ENCODE measurements around the gene DNAJC6. TPM values are rescaled to one million over a fixed set of nuclear protein-coding genes. Genes with fewer than 3 reads are reported as not detected.
A peak's percentile ranks its signal among the peaks of the same experiment; 100 is the strongest.

DNAJC6 gene
- polyA plus RNA-seq, 1 donor (not counting 4 experiments of a cell fraction or from before 2014, with no cell fraction given): 7.7 TPM

DNA sequence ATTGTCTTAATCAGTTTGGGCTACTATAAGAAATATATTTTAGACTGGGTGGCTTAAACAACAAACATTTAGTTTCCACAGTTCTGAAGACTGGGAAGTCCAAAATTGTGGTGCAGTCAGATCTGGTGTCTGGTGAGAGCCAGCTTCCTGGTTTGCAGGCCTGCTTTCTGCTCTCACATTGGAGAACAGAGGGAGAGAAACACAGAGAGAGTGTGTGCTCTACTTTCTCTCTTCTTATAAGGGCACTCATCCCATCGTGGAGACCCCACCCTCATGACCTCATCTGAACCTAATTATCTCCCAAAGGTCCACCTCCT, 115.2 kb downstream of the DNAJC6 start:
- H3K27me3 ChIP-seq (ENCODE audit: control insufficient read depth, extremely low read depth, insufficient read depth, low read length): no peaks in the 10 kb centered on the region
- H3K36me3 ChIP-seq (ENCODE audit: control insufficient read depth in 2 of 2, extremely low read depth in 1 of 2, insufficient read depth in 2 of 2, low read length in 2 of 2): peaks cover 7 to 10% of the 10 kb centered on the region in 2 experiments
- peak overlapping the region; percentile 96 for H3K27ac ChIP-seq (ENCODE audit: control insufficient read depth, insufficient read depth, low read length)
- no peak for DNase-seq (ENCODE audit: low read depth, low spot score)
- peaks cover 57% of the 10 kb centered on the region for H3K4me1 ChIP-seq (ENCODE audit: control insufficient read depth, extremely low read depth, insufficient read depth, low read length)
- H3K4me3 ChIP-seq (ENCODE audit: control insufficient read depth in 2 of 3, extremely low read depth in 1 of 3, insufficient read depth in 2 of 3, low read depth in 1 of 3, low read length in 3 of 3): no peak overlapping the region
- no peaks in the 10 kb centered on the region for H3K9me1 ChIP-seq (ENCODE audit: control insufficient read depth, extremely low read depth, insufficient read depth, low read length)
- H4K20me1 ChIP-seq (ENCODE audit: control insufficient read depth, extremely low read depth, insufficient read depth, low read length): no peaks in the 10 kb centered on the region
- H3K4me2 ChIP-seq (ENCODE audit: control insufficient read depth, extremely low read depth, insufficient read depth, low read depth, low read length): peak overlapping the region; percentile 85
- H3K9ac ChIP-seq (ENCODE audit: control insufficient read depth, extremely low read depth, insufficient read depth, low read length): peak overlapping the region; percentile 50
- FAIRE-seq: no peak
- no peaks in the 10 kb centered on the region for H3K9me3 ChIP-seq (ENCODE audit: control insufficient read depth, low read depth, low read length)
- peaks cover 41% of the 10 kb centered on the region for H3K79me2 ChIP-seq (ENCODE audit: control insufficient read depth, insufficient read depth, low read length)
- TF ChIP-seq EZH2 (IDR thresholded peaks at IDR 0.05; ENCODE audit: low read length) (no peak), CTCF (optimal IDR thresholded peaks at IDR 0.05 in 1 of 3, IDR thresholded peaks at IDR 0.05 in 1 of 3, conservative IDR thresholded peaks at IDR 0.05 in 1 of 3; ENCODE audit: extremely low read depth in 1 of 3, insufficient read depth in 2 of 3, low read length in 3 of 3) (no peak)
- H2AFZ ChIP-seq (ENCODE audit: control insufficient read depth, low read length): no peak overlapping the region
- dilution Hi-C loops (cut with MboI; ENCODE audit: extremely low pct_ligation_motif_present, low sequenced_read_pairs): no loop called here

DNA sequence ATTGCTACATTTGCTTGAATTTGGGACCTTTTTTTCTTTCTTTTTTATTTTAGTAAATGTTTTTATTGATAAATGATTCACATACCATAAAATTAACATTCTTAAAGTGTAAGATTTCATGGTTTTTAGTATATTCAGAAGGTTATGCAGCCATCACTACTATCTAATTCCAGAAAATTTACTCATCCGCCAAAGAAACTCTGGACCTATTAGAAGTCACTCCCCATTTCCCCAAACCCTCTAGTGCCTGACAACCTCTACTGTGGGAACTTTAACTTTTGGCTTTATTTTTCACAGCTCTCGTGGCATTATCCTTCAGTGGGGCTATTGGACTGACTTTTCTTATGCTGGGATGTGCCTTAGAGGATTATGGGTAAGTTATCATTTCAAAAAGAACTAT, 115.7 kb downstream of the DNAJC6 start:
- H3K9me1 ChIP-seq (ENCODE audit: control insufficient read depth, extremely low read depth, insufficient read depth, low read length): no peaks in the 10 kb centered on the region
- peak overlapping the region; percentile 96 for H3K27ac ChIP-seq (ENCODE audit: control insufficient read depth, insufficient read depth, low read length)
- no peaks in the 10 kb centered on the region for H3K9me3 ChIP-seq (ENCODE audit: control insufficient read depth, low read depth, low read length)
- dilution Hi-C loops (cut with MboI; ENCODE audit: extremely low pct_ligation_motif_present, low sequenced_read_pairs): no loop called here
- no peak overlapping the region for H2AFZ ChIP-seq (ENCODE audit: control insufficient read depth, low read length)
- DNase-seq (ENCODE audit: low read depth, low spot score) (no peak), FAIRE-seq (no peak)
- TF ChIP-seq CTCF (optimal IDR thresholded peaks at IDR 0.05 in 1 of 3, IDR thresholded peaks at IDR 0.05 in 1 of 3, conservative IDR thresholded peaks at IDR 0.05 in 1 of 3; ENCODE audit: extremely low read depth in 1 of 3, insufficient read depth in 2 of 3, low read length in 3 of 3): no peak
- no peak for TF ChIP-seq EZH2 (IDR thresholded peaks at IDR 0.05; ENCODE audit: low read length)
- no peak overlapping the region for H3K9ac ChIP-seq (ENCODE audit: control insufficient read depth, extremely low read depth, insufficient read depth, low read length)
- H3K79me2 ChIP-seq (ENCODE audit: control insufficient read depth, insufficient read depth, low read length): peaks cover 41% of the 10 kb centered on the region
- H4K20me1 ChIP-seq (ENCODE audit: control insufficient read depth, extremely low read depth, insufficient read depth, low read length): no peaks in the 10 kb centered on the region
- peak overlapping the region; percentile 85 for H3K4me2 ChIP-seq (ENCODE audit: control insufficient read depth, extremely low read depth, insufficient read depth, low read depth, low read length)
- peaks cover 57% of the 10 kb centered on the region for H3K4me1 ChIP-seq (ENCODE audit: control insufficient read depth, extremely low read depth, insufficient read depth, low read length)
- no peaks in the 10 kb centered on the region for H3K27me3 ChIP-seq (ENCODE audit: control insufficient read depth, extremely low read depth, insufficient read depth, low read length)
- peaks cover 7 to 10% of the 10 kb centered on the region in 2 experiments for H3K36me3 ChIP-seq (ENCODE audit: control insufficient read depth in 2 of 2, extremely low read depth in 1 of 2, insufficient read depth in 2 of 2, low read length in 2 of 2)
- no peak overlapping the region for H3K4me3 ChIP-seq (ENCODE audit: control insufficient read depth in 2 of 3, extremely low read depth in 1 of 3, insufficient read depth in 2 of 3, low read depth in 1 of 3, low read length in 3 of 3)

Measured in keratinocyte (primary cell).